HEK293 (cell line): ENCODE data around the gene USP22.

Experiments used
- CTCF ChIA-PET: fragments of 350-600 bp; formaldehyde crosslinking; extraction: SDS; loops from one replicate; lab custom pipeline; 2021; ENCODE audit warnings: antibody characterized with exemption; lab: Yijun Ruan, JAX
- POLR2A ChIA-PET: fragments of 300-600 bp; formaldehyde crosslinking; extraction: SDS; loops from one replicate; lab custom pipeline; 2020; ENCODE audit warnings: antibody characterized with exemption, inconsistent platforms; lab: Yijun Ruan, JAX
- H3K27ac ChIP-seq: fragments of 200-500 bp; sonication (Bioruptor generic); 2 replicates; pipeline ENCODE4 v1.5.1; 2014; ENCODE audit warnings: low read depth, low read length, control low read depth, inconsistent platforms; ENCODE audit errors: extremely low read depth
- H3K36me3 ChIP-seq, 2 experiments: fragments of 200-500 bp in 1 of 2; sonication (Bioruptor generic) in 1 of 2; 1 replicate in 1 of 2; 2 replicates in 1 of 2; pipeline ENCODE4 v1.5.1; 2014 to 2017; ENCODE audit warnings: inconsistent platforms in 2 of 2, low read length in 2 of 2; ENCODE audit not compliant: control insufficient read depth in 2 of 2, insufficient read depth in 1 of 2
- H3K4me1 ChIP-seq: fragments of 200-500 bp; sonication (Bioruptor generic); 2 replicates; pipeline ENCODE4 v1.5.1; 2014; ENCODE audit warnings: mild to moderate bottlenecking, low read length, inconsistent platforms; ENCODE audit not compliant: control insufficient read depth, insufficient read depth
- H3K4me3 ChIP-seq: 2 replicates; pipeline ENCODE4 v1.5.1; 2011; ENCODE audit warnings: low read depth, mild to moderate bottlenecking, control low read depth, low read length, moderate library complexity
- H3K9me3 ChIP-seq: fragments of 200-500 bp; sonication (Bioruptor generic); 2 replicates; pipeline ENCODE4 v1.5.1; 2014; ENCODE audit warnings: low read depth, low read length, inconsistent platforms; ENCODE audit not compliant: control insufficient read depth, insufficient read depth
- ZFP69B ChIP-seq: fragments of 450-650 bp; formaldehyde crosslinking; IDR thresholded peaks from 2 replicates; pipeline ENCODE4 v1.5.1; 2016; ENCODE audit warnings: missing biosample characterization, missing genetic modification characterization
- ZNF16 ChIP-seq: fragments of 450-650 bp; formaldehyde crosslinking; IDR thresholded peaks from 2 replicates; pipeline ENCODE4 v1.5.1; 2016; ENCODE audit warnings: low read depth, missing biosample characterization, missing genetic modification characterization
- ZNF202 ChIP-seq: fragments of 450-650 bp; formaldehyde crosslinking; IDR thresholded peaks from 2 replicates; pipeline ENCODE4 v1.5.1; 2016; ENCODE audit warnings: missing biosample characterization, missing genetic modification characterization, borderline replicate concordance
- ZNF248 ChIP-seq: fragments of 450-650 bp; formaldehyde crosslinking; IDR thresholded peaks from 2 replicates; pipeline ENCODE4 v1.5.1; 2017; ENCODE audit warnings: missing biosample characterization, missing genetic modification characterization
- ZNF280D ChIP-seq: fragments of 450-650 bp; formaldehyde crosslinking; IDR thresholded peaks from 2 replicates; pipeline ENCODE4 v1.5.1; 2016; ENCODE audit warnings: missing biosample characterization, missing genetic modification characterization
- ZNF341 ChIP-seq: fragments of 450-650 bp; formaldehyde crosslinking; IDR thresholded peaks from 2 replicates; pipeline ENCODE4; 2016; ENCODE audit warnings: low read depth, missing biosample characterization, missing genetic modification characterization
- ZNF362 ChIP-seq: fragments of 450-650 bp; formaldehyde crosslinking; IDR thresholded peaks from 2 replicates; pipeline ENCODE4 v1.5.1; 2016; ENCODE audit warnings: missing biosample characterization, missing genetic modification characterization
- ZNF510 ChIP-seq: fragments of 450-650 bp; formaldehyde crosslinking; IDR thresholded peaks from 2 replicates; pipeline ENCODE4 v1.5.1; 2018; ENCODE audit warnings: mild to moderate bottlenecking, missing genetic modification characterization, missing biosample characterization; ENCODE audit not compliant: insufficient replicate concordance
- ZNF544 ChIP-seq: fragments of 450-650 bp; formaldehyde crosslinking; IDR thresholded peaks from 2 replicates; pipeline ENCODE4 v1.5.0; 2017; ENCODE audit warnings: missing biosample characterization, missing genetic modification characterization
- ZNF624 ChIP-seq: fragments of 450-650 bp; formaldehyde crosslinking; IDR thresholded peaks from 2 replicates; pipeline ENCODE4 v1.5.1; 2017; ENCODE audit warnings: missing biosample characterization, missing genetic modification characterization
- ZNF658 ChIP-seq: fragments of 450-650 bp; formaldehyde crosslinking; IDR thresholded peaks from 2 replicates; pipeline ENCODE4; 2016; ENCODE audit warnings: missing biosample characterization, missing genetic modification characterization
- ZNF792 ChIP-seq: fragments of 450-650 bp; formaldehyde crosslinking; IDR thresholded peaks from 2 replicates; pipeline ENCODE4 v1.5.1; 2016; ENCODE audit warnings: missing biosample characterization, missing genetic modification characterization
- TF ChIP-seq, protein P1 (sequence below): fragments of 450-650 bp; formaldehyde crosslinking; IDR thresholded peaks from 2 replicates; pipeline ENCODE4 v1.5.1; 2016; ENCODE audit warnings: missing biosample characterization, missing genetic modification characterization, low read depth
- TF ChIP-seq, protein P2 (sequence below): fragments of 450-650 bp; formaldehyde crosslinking; IDR thresholded peaks from 2 replicates; pipeline ENCODE4 v1.5.1; 2016; ENCODE audit warnings: missing biosample characterization, missing genetic modification characterization
- TF ChIP-seq, protein P3 (sequence below): fragments of 450-650 bp; formaldehyde crosslinking; IDR thresholded peaks from 2 replicates; pipeline ENCODE4 v1.5.1; 2016; ENCODE audit warnings: missing biosample characterization, missing genetic modification characterization

The USP22 gene

GRCh38 chr17:21019976-21020586, 22.7 kb downstream of the USP22 start:
- ChIA-PET CTCF (interaction anchor here (0.7 to 1.5 kb wide), 5 partner anchors 11 to 80 kb away, joined by 3 to 8 read pairs (median 3); no protein-coding TSS in a partner anchor), POLR2A (interaction anchor here (0.5 to 1.2 kb wide), 2 partner anchors 12 to 73 kb away, joined by 3 to 4 read pairs; no protein-coding TSS in a partner anchor)
- no peaks in the 10 kb centered on the region for H3K9me3 ChIP-seq
- TF ChIP-seq, protein P1, sequence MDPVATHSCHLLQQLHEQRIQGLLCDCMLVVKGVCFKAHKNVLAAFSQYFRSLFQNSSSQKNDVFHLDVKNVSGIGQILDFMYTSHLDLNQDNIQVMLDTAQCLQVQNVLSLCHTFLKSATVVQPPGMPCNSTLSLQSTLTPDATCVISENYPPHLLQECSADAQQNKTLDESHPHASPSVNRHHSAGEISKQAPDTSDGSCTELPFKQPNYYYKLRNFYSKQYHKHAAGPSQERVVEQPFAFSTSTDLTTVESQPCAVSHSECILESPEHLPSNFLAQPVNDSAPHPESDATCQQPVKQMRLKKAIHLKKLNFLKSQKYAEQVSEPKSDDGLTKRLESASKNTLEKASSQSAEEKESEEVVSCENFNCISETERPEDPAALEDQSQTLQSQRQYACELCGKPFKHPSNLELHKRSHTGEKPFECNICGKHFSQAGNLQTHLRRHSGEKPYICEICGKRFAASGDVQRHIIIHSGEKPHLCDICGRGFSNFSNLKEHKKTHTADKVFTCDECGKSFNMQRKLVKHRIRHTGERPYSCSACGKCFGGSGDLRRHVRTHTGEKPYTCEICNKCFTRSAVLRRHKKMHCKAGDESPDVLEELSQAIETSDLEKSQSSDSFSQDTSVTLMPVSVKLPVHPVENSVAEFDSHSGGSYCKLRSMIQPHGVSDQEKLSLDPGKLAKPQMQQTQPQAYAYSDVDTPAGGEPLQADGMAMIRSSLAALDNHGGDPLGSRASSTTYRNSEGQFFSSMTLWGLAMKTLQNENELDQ (tag by site-specific recombination) = no peak
- TF ChIP-seq, protein P2, sequence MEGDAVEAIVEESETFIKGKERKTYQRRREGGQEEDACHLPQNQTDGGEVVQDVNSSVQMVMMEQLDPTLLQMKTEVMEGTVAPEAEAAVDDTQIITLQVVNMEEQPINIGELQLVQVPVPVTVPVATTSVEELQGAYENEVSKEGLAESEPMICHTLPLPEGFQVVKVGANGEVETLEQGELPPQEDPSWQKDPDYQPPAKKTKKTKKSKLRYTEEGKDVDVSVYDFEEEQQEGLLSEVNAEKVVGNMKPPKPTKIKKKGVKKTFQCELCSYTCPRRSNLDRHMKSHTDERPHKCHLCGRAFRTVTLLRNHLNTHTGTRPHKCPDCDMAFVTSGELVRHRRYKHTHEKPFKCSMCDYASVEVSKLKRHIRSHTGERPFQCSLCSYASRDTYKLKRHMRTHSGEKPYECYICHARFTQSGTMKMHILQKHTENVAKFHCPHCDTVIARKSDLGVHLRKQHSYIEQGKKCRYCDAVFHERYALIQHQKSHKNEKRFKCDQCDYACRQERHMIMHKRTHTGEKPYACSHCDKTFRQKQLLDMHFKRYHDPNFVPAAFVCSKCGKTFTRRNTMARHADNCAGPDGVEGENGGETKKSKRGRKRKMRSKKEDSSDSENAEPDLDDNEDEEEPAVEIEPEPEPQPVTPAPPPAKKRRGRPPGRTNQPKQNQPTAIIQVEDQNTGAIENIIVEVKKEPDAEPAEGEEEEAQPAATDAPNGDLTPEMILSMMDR (tag by site-specific recombination) = peak; percentile 55
- TF ChIP-seq ZNF792 = no peak
- TF ChIP-seq ZNF202 (tag by site-specific recombination) = no peak
- TF ChIP-seq ZNF16 = no peak
- no peak for TF ChIP-seq ZNF510
- TF ChIP-seq ZNF280D (tag by site-specific recombination) = no peak
- TF ChIP-seq ZNF248 (tag by site-specific recombination) = no peak
- TF ChIP-seq ZNF341 (tag by site-specific recombination) = no peak
- TF ChIP-seq ZNF362 = 0 out of 2 replicates have a peak, but pooled peaks have one; percentile 47
- TF ChIP-seq ZNF624 (tag by site-specific recombination) = no peak
- no peak for TF ChIP-seq ZNF544 (tag by site-specific recombination)
- TF ChIP-seq ZFP69B = no peak
- TF ChIP-seq, protein P3, sequence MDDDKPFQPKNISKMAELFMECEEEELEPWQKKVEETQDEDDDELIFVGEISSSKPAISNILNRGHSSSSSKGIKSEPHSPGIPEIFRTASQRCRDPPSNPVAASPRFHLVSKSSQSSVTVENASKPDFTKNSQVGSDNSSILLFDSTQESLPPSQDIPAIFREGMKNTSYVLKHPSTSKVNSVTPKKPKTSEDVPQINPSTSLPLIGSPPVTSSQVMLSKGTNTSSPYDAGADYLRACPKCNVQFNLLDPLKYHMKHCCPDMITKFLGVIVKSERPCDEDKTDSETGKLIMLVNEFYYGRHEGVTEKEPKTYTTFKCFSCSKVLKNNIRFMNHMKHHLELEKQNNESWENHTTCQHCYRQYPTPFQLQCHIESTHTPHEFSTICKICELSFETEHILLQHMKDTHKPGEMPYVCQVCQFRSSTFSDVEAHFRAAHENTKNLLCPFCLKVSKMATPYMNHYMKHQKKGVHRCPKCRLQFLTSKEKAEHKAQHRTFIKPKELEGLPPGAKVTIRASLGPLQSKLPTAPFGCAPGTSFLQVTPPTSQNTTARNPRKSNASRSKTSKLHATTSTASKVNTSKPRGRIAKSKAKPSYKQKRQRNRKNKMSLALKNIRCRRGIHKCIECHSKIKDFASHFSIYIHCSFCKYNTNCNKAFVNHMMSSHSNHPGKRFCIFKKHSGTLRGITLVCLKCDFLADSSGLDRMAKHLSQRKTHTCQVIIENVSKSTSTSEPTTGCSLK (tag by site-specific recombination) = no peak
- TF ChIP-seq ZNF658 = no peak
- H3K27ac ChIP-seq = no peak overlapping the region; the same call in 1 of the 2 replicates
- H3K36me3 ChIP-seq = peaks cover 81 to 96% of the 10 kb centered on the region in 2 experiments
- H3K4me1 ChIP-seq = no peaks in the 10 kb centered on the region
- H3K4me3 ChIP-seq = no peak overlapping the region
